A549 (cell line): ENCODE data around the gene CBARP.

Experiments used
- CBX8 ChIP-seq: fragments of 200-600 bp; sonication (generic); IDR thresholded peaks from 2 replicates; pipeline ENCODE4 v1.6.1; 2016
- EP300 ChIP-seq, 2 experiments: fragments of >200 bp; sonication (Bioruptor Twin); formaldehyde crosslinking; IDR thresholded peaks; 2 replicates in 1 of 2; 3 replicates in 1 of 2; pipeline ENCODE4 v1.6.1; 2016 to 2017
- ESRRA ChIP-seq: fragments of 150-350 bp; IDR thresholded peaks from 2 replicates; pipeline ENCODE4 v1.6.1; 2014; ENCODE audit warnings: mild to moderate bottlenecking, low read length, borderline replicate concordance
- HOXA7 ChIP-seq: fragments of 250-450 bp; sonication (Bioruptor Pico); IDR thresholded peaks from 2 replicates; pipeline ENCODE4 v1.5.0; 2020; ENCODE audit warnings: mild to moderate bottlenecking, moderate library complexity
- JUNB ChIP-seq: fragments of >200 bp; sonication (Bioruptor Twin); formaldehyde crosslinking; IDR thresholded peaks from 2 replicates; pipeline ENCODE4 v1.6.1; 2016
- KDM1A ChIP-seq: fragments of 200-600 bp; sonication (generic); IDR thresholded peaks from 2 replicates; pipeline ENCODE4 v1.6.1; 2016; ENCODE audit warnings: low read depth, mild to moderate bottlenecking
- POLR2A ChIP-seq: IDR thresholded peaks from 2 replicates; pipeline ENCODE4 v1.6.1; 2012; ENCODE audit warnings: mild to moderate bottlenecking, low read length
- RCOR1 ChIP-seq: fragments of 150-350 bp; IDR thresholded peaks from 2 replicates; pipeline ENCODE4 v1.6.1; 2014; ENCODE audit warnings: antibody characterized with exemption, low read length, low read depth
- REST ChIP-seq: fragments of 200-600 bp; sonication (generic); IDR thresholded peaks from 2 replicates; pipeline ENCODE4 v1.6.1; 2016; ENCODE audit warnings: antibody characterized with exemption, mild to moderate bottlenecking, moderate library complexity
- RFX5 ChIP-seq: fragments of 450-650 bp; IDR thresholded peaks from 2 replicates; pipeline ENCODE4 v1.7.1; 2014; ENCODE audit warnings: antibody characterized with exemption, mild to moderate bottlenecking, moderate library complexity
- TF ChIP-seq, protein P1 (sequence below): fragments of >200 bp; sonication (Bioruptor Twin); formaldehyde crosslinking; IDR thresholded peaks from 3 replicates; pipeline ENCODE4 v1.5.1; 2016
- TF ChIP-seq, protein P2 (sequence below): fragments of 150-350 bp; IDR thresholded peaks from 2 replicates; pipeline ENCODE4 v1.6.1; 2014; ENCODE audit warnings: low read depth, mild to moderate bottlenecking, low read length
- TF ChIP-seq, protein P3 (sequence below): fragments of 450-650 bp; IDR thresholded peaks from 2 replicates; pipeline ENCODE4 v1.6.1; 2014; ENCODE audit warnings: antibody characterized with exemption

- TF ChIP-seq HOXA7 (CRISPR knock-in tag) (no peak), RFX5 (no peak), POLR2A (no peak), RCOR1 (no peak), JUNB (no peak), KDM1A (no peak), REST (no peak), EP300 (IDR thresholded peaks at IDR 0.05) (no peak), ESRRA (no peak), CBX8 (no peak)
- TF ChIP-seq, protein P1, sequence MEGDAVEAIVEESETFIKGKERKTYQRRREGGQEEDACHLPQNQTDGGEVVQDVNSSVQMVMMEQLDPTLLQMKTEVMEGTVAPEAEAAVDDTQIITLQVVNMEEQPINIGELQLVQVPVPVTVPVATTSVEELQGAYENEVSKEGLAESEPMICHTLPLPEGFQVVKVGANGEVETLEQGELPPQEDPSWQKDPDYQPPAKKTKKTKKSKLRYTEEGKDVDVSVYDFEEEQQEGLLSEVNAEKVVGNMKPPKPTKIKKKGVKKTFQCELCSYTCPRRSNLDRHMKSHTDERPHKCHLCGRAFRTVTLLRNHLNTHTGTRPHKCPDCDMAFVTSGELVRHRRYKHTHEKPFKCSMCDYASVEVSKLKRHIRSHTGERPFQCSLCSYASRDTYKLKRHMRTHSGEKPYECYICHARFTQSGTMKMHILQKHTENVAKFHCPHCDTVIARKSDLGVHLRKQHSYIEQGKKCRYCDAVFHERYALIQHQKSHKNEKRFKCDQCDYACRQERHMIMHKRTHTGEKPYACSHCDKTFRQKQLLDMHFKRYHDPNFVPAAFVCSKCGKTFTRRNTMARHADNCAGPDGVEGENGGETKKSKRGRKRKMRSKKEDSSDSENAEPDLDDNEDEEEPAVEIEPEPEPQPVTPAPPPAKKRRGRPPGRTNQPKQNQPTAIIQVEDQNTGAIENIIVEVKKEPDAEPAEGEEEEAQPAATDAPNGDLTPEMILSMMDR: no peak
- TF ChIP-seq, protein P2, sequence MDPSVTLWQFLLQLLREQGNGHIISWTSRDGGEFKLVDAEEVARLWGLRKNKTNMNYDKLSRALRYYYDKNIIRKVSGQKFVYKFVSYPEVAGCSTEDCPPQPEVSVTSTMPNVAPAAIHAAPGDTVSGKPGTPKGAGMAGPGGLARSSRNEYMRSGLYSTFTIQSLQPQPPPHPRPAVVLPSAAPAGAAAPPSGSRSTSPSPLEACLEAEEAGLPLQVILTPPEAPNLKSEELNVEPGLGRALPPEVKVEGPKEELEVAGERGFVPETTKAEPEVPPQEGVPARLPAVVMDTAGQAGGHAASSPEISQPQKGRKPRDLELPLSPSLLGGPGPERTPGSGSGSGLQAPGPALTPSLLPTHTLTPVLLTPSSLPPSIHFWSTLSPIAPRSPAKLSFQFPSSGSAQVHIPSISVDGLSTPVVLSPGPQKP: no peak
- TF ChIP-seq, protein P3, sequence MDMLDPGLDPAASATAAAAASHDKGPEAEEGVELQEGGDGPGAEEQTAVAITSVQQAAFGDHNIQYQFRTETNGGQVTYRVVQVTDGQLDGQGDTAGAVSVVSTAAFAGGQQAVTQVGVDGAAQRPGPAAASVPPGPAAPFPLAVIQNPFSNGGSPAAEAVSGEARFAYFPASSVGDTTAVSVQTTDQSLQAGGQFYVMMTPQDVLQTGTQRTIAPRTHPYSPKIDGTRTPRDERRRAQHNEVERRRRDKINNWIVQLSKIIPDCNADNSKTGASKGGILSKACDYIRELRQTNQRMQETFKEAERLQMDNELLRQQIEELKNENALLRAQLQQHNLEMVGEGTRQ: no peak
These were observed 20.3 kb upstream of the CBARP start for GRCh38 chr19:1258163-1258492.
